HEK293 (cell line): ENCODE data around the gene KLHDC7B.

Source experiments
- CTCF ChIA-PET: fragments of 350-600 bp; formaldehyde crosslinking; extraction: SDS; loops from one replicate; lab custom pipeline; 2021; ENCODE audit warnings: antibody characterized with exemption; lab: Yijun Ruan, JAX
- POLR2A ChIA-PET: fragments of 300-600 bp; formaldehyde crosslinking; extraction: SDS; loops from one replicate; lab custom pipeline; 2020; ENCODE audit warnings: antibody characterized with exemption, inconsistent platforms; lab: Yijun Ruan, JAX
- H3K27ac ChIP-seq: fragments of 200-500 bp; sonication (Bioruptor generic); 2 replicates; pipeline ENCODE4 v1.5.1; 2014; ENCODE audit warnings: low read depth, low read length, control low read depth, inconsistent platforms; ENCODE audit errors: extremely low read depth
- H3K36me3 ChIP-seq, 2 experiments: fragments of 200-500 bp in 1 of 2; sonication (Bioruptor generic) in 1 of 2; 1 replicate in 1 of 2; 2 replicates in 1 of 2; pipeline ENCODE4 v1.5.1; 2014 to 2017; ENCODE audit warnings: inconsistent platforms in 2 of 2, low read length in 2 of 2; ENCODE audit not compliant: control insufficient read depth in 2 of 2, insufficient read depth in 1 of 2
- H3K4me1 ChIP-seq: fragments of 200-500 bp; sonication (Bioruptor generic); 2 replicates; pipeline ENCODE4 v1.5.1; 2014; ENCODE audit warnings: mild to moderate bottlenecking, low read length, inconsistent platforms; ENCODE audit not compliant: control insufficient read depth, insufficient read depth
- H3K4me3 ChIP-seq: 2 replicates; pipeline ENCODE4 v1.5.1; 2011; ENCODE audit warnings: low read depth, mild to moderate bottlenecking, control low read depth, low read length, moderate library complexity
- H3K9me3 ChIP-seq: fragments of 200-500 bp; sonication (Bioruptor generic); 2 replicates; pipeline ENCODE4 v1.5.1; 2014; ENCODE audit warnings: low read depth, low read length, inconsistent platforms; ENCODE audit not compliant: control insufficient read depth, insufficient read depth
- GLI4 ChIP-seq: fragments of 450-650 bp; formaldehyde crosslinking; IDR thresholded peaks from 2 replicates; pipeline ENCODE4 v1.5.1; 2016; ENCODE audit warnings: missing biosample characterization, missing genetic modification characterization
- KLF16 ChIP-seq: fragments of 450-650 bp; formaldehyde crosslinking; IDR thresholded peaks from 2 replicates; pipeline ENCODE4 v1.5.1; 2017; ENCODE audit warnings: missing biosample characterization, missing genetic modification characterization
- KLF7 ChIP-seq: fragments of 450-650 bp; formaldehyde crosslinking; IDR thresholded peaks from 2 replicates; pipeline ENCODE4 v1.5.1; 2016; ENCODE audit warnings: missing biosample characterization, missing genetic modification characterization, borderline replicate concordance
- PRDM6 ChIP-seq: fragments of 450-650 bp; formaldehyde crosslinking; IDR thresholded peaks from 2 replicates; pipeline ENCODE4 v1.5.1; 2017; ENCODE audit warnings: missing biosample characterization, missing genetic modification characterization
- SCRT2 ChIP-seq: fragments of 450-650 bp; formaldehyde crosslinking; IDR thresholded peaks from 2 replicates; pipeline ENCODE4 v1.5.1; 2016; ENCODE audit warnings: missing biosample characterization, missing genetic modification characterization
- SP2 ChIP-seq: fragments of 450-650 bp; formaldehyde crosslinking; IDR thresholded peaks from 2 replicates; pipeline ENCODE4 v1.5.1; 2016; ENCODE audit warnings: missing biosample characterization, missing genetic modification characterization
- TRIM28 ChIP-seq: IDR thresholded peaks from 2 replicates; pipeline ENCODE4 v1.6.1; 2011; ENCODE audit warnings: low read length, control low read depth, borderline replicate concordance
- ZBTB17 ChIP-seq: fragments of 450-650 bp; formaldehyde crosslinking; IDR thresholded peaks from 2 replicates; pipeline ENCODE4 v1.5.1; 2016; ENCODE audit warnings: missing biosample characterization, missing genetic modification characterization
- ZBTB20 ChIP-seq: fragments of 450-650 bp; formaldehyde crosslinking; IDR thresholded peaks from 2 replicates; pipeline ENCODE4 v1.5.1; 2016; ENCODE audit warnings: missing biosample characterization, missing genetic modification characterization
- ZBTB7A ChIP-seq: fragments of 450-650 bp; formaldehyde crosslinking; IDR thresholded peaks from 2 replicates; pipeline ENCODE4 v1.5.1; 2016; ENCODE audit warnings: low read depth, missing biosample characterization, missing genetic modification characterization
- ZBTB8A ChIP-seq: fragments of 450-650 bp; formaldehyde crosslinking; IDR thresholded peaks from 2 replicates; pipeline ENCODE4 v1.5.1; 2016; ENCODE audit warnings: missing biosample characterization, missing genetic modification characterization
- ZEB2 ChIP-seq: fragments of 450-650 bp; formaldehyde crosslinking; IDR thresholded peaks from 2 replicates; pipeline ENCODE4 v1.5.1; 2016; ENCODE audit warnings: missing biosample characterization, missing genetic modification characterization
- ZFP37 ChIP-seq: fragments of 450-650 bp; formaldehyde crosslinking; IDR thresholded peaks from 2 replicates; pipeline ENCODE4 v1.5.1; 2016; ENCODE audit warnings: missing biosample characterization, missing genetic modification characterization
- ZNF157 ChIP-seq: fragments of 450-650 bp; formaldehyde crosslinking; IDR thresholded peaks from 2 replicates; pipeline ENCODE4 v1.5.1; 2016; ENCODE audit warnings: missing biosample characterization, missing genetic modification characterization
- ZNF174 ChIP-seq: fragments of 450-650 bp; formaldehyde crosslinking; IDR thresholded peaks from 2 replicates; pipeline ENCODE4 v1.5.0; 2017; ENCODE audit warnings: missing biosample characterization, mild to moderate bottlenecking, missing genetic modification characterization
- ZNF211 ChIP-seq: fragments of 450-650 bp; formaldehyde crosslinking; IDR thresholded peaks from 2 replicates; pipeline ENCODE4 v1.5.1; 2016; ENCODE audit warnings: low read depth, missing biosample characterization, missing genetic modification characterization
- ZNF23 ChIP-seq: fragments of 450-650 bp; formaldehyde crosslinking; IDR thresholded peaks from 2 replicates; pipeline ENCODE4 v1.5.1; 2016; ENCODE audit warnings: missing biosample characterization, missing genetic modification characterization, borderline replicate concordance
- ZNF280D ChIP-seq: fragments of 450-650 bp; formaldehyde crosslinking; IDR thresholded peaks from 2 replicates; pipeline ENCODE4 v1.5.1; 2016; ENCODE audit warnings: missing biosample characterization, missing genetic modification characterization
- ZNF335 ChIP-seq: fragments of 450-650 bp; formaldehyde crosslinking; conservative IDR thresholded peaks from 2 replicates; pipeline ENCODE4 v1.5.1; 2016; ENCODE audit warnings: missing biosample characterization, missing genetic modification characterization
- ZNF37A ChIP-seq: fragments of 450-650 bp; IDR thresholded peaks from 2 replicates; pipeline ENCODE4 v1.5.1; 2018; ENCODE audit warnings: missing biosample characterization, missing genetic modification characterization
- ZNF426 ChIP-seq: fragments of 450-650 bp; formaldehyde crosslinking; IDR thresholded peaks from 2 replicates; pipeline ENCODE4 v1.5.1; 2017; ENCODE audit warnings: missing biosample characterization, missing genetic modification characterization, mild to moderate bottlenecking, inconsistent platforms, moderate library complexity
- ZNF433 ChIP-seq: fragments of 450-650 bp; formaldehyde crosslinking; IDR thresholded peaks from 2 replicates; pipeline ENCODE4 v1.5.1; 2016; ENCODE audit warnings: missing biosample characterization, missing genetic modification characterization, low read depth
- ZNF48 ChIP-seq: fragments of 450-650 bp; formaldehyde crosslinking; IDR thresholded peaks from 2 replicates; pipeline ENCODE4 v1.5.1; 2016; ENCODE audit warnings: missing biosample characterization, missing genetic modification characterization
- ZNF600 ChIP-seq: fragments of 450-650 bp; formaldehyde crosslinking; IDR thresholded peaks from 2 replicates; pipeline ENCODE4 v1.5.1; 2016; ENCODE audit warnings: missing biosample characterization, missing genetic modification characterization
- ZNF639 ChIP-seq: fragments of 450-650 bp; formaldehyde crosslinking; IDR thresholded peaks from 2 replicates; pipeline ENCODE4 v1.5.1; 2016; ENCODE audit warnings: missing biosample characterization, missing genetic modification characterization
- ZNF704 ChIP-seq: fragments of 450-650 bp; formaldehyde crosslinking; IDR thresholded peaks from 2 replicates; pipeline ENCODE4 v1.5.1; 2016; ENCODE audit warnings: missing biosample characterization, missing genetic modification characterization
- ZSCAN23 ChIP-seq: fragments of 450-650 bp; formaldehyde crosslinking; IDR thresholded peaks from 2 replicates; pipeline ENCODE4 v1.5.1; 2016; ENCODE audit warnings: missing biosample characterization, missing genetic modification characterization
- ZSCAN30 ChIP-seq: fragments of 450-650 bp; IDR thresholded peaks from 2 replicates; pipeline ENCODE4 v1.5.1; 2018; ENCODE audit warnings: missing biosample characterization, mild to moderate bottlenecking, missing genetic modification characterization, moderate library complexity
- ZSCAN5A ChIP-seq: fragments of 450-650 bp; formaldehyde crosslinking; IDR thresholded peaks from 2 replicates; pipeline ENCODE4 v1.5.1; 2016; ENCODE audit warnings: missing biosample characterization, missing genetic modification characterization
- ZXDB ChIP-seq: fragments of 450-650 bp; formaldehyde crosslinking; IDR thresholded peaks from 2 replicates; pipeline ENCODE4 v1.5.1; 2016; ENCODE audit warnings: missing biosample characterization, missing genetic modification characterization

Gene KLHDC7B

DNA sequence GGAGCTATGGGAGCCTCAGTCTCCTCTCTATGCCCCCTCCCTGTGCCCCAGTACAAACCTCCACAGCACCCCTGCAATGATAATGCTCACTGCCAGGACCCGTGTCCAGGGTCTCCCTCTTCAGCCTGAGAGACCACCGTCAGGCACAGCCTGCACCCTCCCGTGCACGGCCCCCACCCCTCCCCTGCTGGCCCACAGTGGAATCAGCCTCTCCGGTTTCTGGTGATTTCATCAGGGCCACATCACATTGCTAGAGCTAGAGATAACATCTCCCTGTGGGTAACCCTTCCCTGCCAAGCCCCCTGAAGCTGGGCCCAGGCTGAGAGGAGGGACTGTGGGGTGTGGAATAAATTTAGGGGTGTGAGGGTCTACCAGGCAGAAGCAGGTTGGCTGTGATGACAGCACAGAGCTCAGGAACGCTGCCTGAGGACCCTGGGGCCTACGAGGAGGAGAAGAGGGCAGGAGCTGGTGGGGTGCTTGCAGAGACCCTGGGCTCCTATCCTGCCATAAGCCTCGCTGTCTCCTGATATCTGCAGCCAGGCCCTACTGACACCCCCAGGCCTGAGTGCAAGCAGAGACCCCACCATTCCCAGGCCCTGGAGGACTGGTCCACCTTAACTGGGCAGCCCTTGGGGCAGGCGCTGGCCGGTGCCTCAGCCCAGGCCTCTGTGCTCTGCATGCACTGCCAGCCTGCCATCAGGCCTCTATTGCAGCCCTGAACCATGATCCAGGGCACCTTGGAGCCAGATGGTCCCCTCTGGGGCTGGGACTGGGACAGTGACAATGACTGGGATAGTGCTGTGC is at the start of gene KLHDC7B:
Gene KLHDC7B (plus strand): TSS at position 378 of the 804 bp plus-strand sequence. CDS start 345 bp downstream, at position 723.
- H3K27ac ChIP-seq: 0 out of 2 replicates have a peak within 1 kb of the TSS, but pooled peaks have one; percentile 19
- H3K36me3 ChIP-seq: no peaks in the 10 kb centered on the region
- H3K9me3 ChIP-seq: no peaks in the 10 kb centered on the region
- H3K4me1 ChIP-seq: 0 out of 2 replicates have a peak, but pooled peaks cover 2% of the 10 kb centered on the region
- CTCF ChIA-PET: interaction anchor here (0.6 to 1.6 kb wide), 5 partner anchors 14 to 62 kb away, joined by 3 to 10 read pairs (median 4); partner anchors contain the start of genes SCO2 and SYCE3
- POLR2A ChIA-PET: interaction anchor here (0.7 to 1.8 kb wide), 4 partner anchors 17 to 79 kb away, joined by 3 to 8 read pairs (median 4); partner anchors contain the start of genes LMF2, NCAPH2, SCO2 and SYCE3
- no peak within 1 kb of the TSS for H3K4me3 ChIP-seq
- TF ChIP-seq ZNF426 (tag by site-specific recombination) (no peak), ZNF48 (tag by site-specific recombination) (no peak), ZFP37 (tag by site-specific recombination) (no peak), SP2 (tag by site-specific recombination) (no peak), SCRT2 (tag by site-specific recombination) (no peak), GLI4 (tag by site-specific recombination) (no peak), ZSCAN5A (tag by site-specific recombination) (no peak), ZNF335 (tag by site-specific recombination) (peak; percentile 86), ZBTB17 (tag by site-specific recombination) (peak; percentile 33; the same call in 1 of the 2 replicates), ZBTB7A (tag by site-specific recombination) (no peak), ZBTB8A (tag by site-specific recombination) (0 out of 2 replicates have a peak, but pooled peaks have one; percentile 36), ZNF157 (tag by site-specific recombination) (no peak), ZNF639 (tag by site-specific recombination) (no peak), ZNF704 (tag by site-specific recombination) (no peak), ZNF433 (tag by site-specific recombination) (no peak), ZXDB (tag by site-specific recombination) (no peak), ZEB2 (tag by site-specific recombination) (peak; percentile 43; the same call in 1 of the 2 replicates), ZNF280D (tag by site-specific recombination) (no peak), ZSCAN30 (tag by site-specific recombination) (no peak), ZNF174 (tag by site-specific recombination) (no peak), ZSCAN23 (no peak), ZNF23 (tag by site-specific recombination) (no peak), KLF7 (no peak), TRIM28 (no peak), ZNF211 (tag by site-specific recombination) (no peak), ZNF37A (tag by site-specific recombination) (no peak), ZNF600 (tag by site-specific recombination) (no peak), PRDM6 (no peak), ZBTB20 (peak; percentile 52; the same call in 1 of the 2 replicates), KLF16 (tag by site-specific recombination) (0 out of 2 replicates have a peak, but pooled peaks have one; percentile 36)
